ENCODE results near the gene ATPAF1. TPM values are rescaled to one million over a fixed set of nuclear protein-coding genes. Genes with fewer than 3 reads are reported as not detected.

ATPAF1 gene
- polyA plus RNA-seq, 3 donors: 87.4 to 108 (median 99.3) TPM

- no peak for DNase-seq
These were observed 72.1 kb downstream of the ATPAF1 start for GRCh38 chr1:46596036-46596435.

GRCh38 chr1:46595127-46595526, 73.0 kb downstream of the ATPAF1 start:
- no peak for DNase-seq

- no peak for DNase-seq
These were observed 74.1 kb downstream of the ATPAF1 start for GRCh38 chr1:46594063-46594462.

- DNase-seq: no peak
These were observed 75.3 kb downstream of the ATPAF1 start for GRCh38 chr1:46592823-46593222.

DNA sequence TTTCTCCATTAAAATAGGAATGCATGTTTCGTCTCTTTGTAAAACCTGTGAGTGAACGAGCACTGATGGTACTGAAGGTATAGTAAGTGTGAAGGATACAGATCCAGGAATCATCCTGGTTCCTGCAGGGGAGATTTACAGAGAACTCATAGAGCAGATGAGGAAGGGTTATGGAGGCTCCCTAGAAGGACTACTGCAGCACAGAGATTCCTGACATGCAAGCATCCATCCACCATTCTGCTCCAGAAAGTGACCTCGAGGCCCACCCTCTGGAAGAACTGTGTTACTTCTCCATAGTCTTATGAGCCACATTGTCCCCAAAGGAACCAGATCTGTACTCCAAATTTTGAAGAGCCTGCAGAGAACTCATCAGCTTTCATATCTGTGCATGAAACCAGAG, 78.6 kb downstream of the ATPAF1 start:
- DNase-seq: no peak

- DNase-seq: no peak
These were observed 81.1 kb downstream of the ATPAF1 start for GRCh38 chr1:46587069-46587468.

- DNase-seq: no peak
These were observed 82.7 kb downstream of the ATPAF1 start for GRCh38 chr1:46585312-46585938.

DNA sequence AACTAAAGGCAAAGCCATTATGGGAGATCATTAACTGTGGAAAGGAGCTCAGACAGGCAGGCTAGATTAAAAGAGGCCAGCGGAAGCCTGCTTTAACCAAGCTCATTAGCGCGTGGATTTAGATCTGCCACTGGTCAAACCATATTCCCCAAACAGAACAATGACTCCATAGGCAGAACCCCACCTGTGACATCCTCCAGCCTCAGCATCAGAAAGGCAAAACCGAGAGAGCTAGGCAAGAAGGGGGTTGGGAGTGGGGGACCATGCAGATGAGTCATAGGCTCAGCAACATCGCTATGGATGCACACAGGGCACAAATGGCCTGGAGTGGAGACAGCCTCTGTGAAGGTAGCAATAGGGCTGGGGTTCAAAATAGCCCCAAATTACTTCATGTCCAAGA, 84.7 kb downstream of the ATPAF1 start:
- no peak for DNase-seq

GRCh38 chr1:46582972-46583371, 85.2 kb downstream of the ATPAF1 start:
- no peak for DNase-seq

Other genes starting within 250 kb of the ATPAF1 start
- under 1 TPM in 1 of 3 donors, not detected in 2; 0.06 TPM for gene DMBX1, start 178.5 kb downstream of the ATPAF1 start, polyA plus RNA-seq (ENCODE audit: insufficient read length in 3 of 3)
- not detected for gene KNCN, start 116.7 kb downstream of the ATPAF1 start, polyA plus RNA-seq (ENCODE audit: insufficient read length in 3 of 3)
- 10 to 100 TPM; 20.8 to 46.9 (median 42.0) TPM for gene MKNK1, start 64.1 kb downstream of the ATPAF1 start, polyA plus RNA-seq (ENCODE audit: insufficient read length in 3 of 3)
- 10 to 100 TPM; 11.3 to 13.0 (median 12.3) TPM for gene MOB3C, start 51.6 kb downstream of the ATPAF1 start, polyA plus RNA-seq (ENCODE audit: insufficient read length in 3 of 3)
- under 1 TPM; 0.17 to 0.55 (median 0.34) TPM for gene TEX38, start 3.5 kb upstream of the ATPAF1 start, polyA plus RNA-seq (ENCODE audit: insufficient read length in 3 of 3)
- gene EFCAB14, start 50.8 kb upstream of the ATPAF1 start, polyA plus RNA-seq (ENCODE audit: insufficient read length in 3 of 3): 100 to 1,000 TPM in 1 of 3 donors, 10 to 100 TPM in 2; 87.2 to 110 (median 88.9) TPM
- gene CYP4B1, start 130.7 kb upstream of the ATPAF1 start, polyA plus RNA-seq (ENCODE audit: insufficient read length in 3 of 3): 1 to 10 TPM; 2.2 to 3.9 (median 3.1) TPM